Neuron (in vitro differentiated cells): ENCODE data around the gene POMGNT2.
A peak's percentile ranks its signal among the peaks of the same experiment; 100 is the strongest.

Experiments used
- H2AFZ ChIP-seq: one replicate; pipeline ENCODE4 v1.6.1; 2013; ENCODE audit warnings: low read depth, mild to moderate bottlenecking, inconsistent platforms, low read length, moderate library complexity
- H3K27me3 ChIP-seq: one replicate; pipeline ENCODE4 v1.6.1; 2013; ENCODE audit warnings: low read length; ENCODE audit not compliant: insufficient read depth
- H3K36me3 ChIP-seq: one replicate; pipeline ENCODE4 v1.6.1; 2013; ENCODE audit warnings: low read length; ENCODE audit not compliant: insufficient read depth
- H3K4me1 ChIP-seq: one replicate; pipeline ENCODE4 v1.6.1; 2013; ENCODE audit warnings: low read length; ENCODE audit not compliant: insufficient read depth
- H3K4me3 ChIP-seq: 2 replicates; pipeline ENCODE4 v1.5.1; 2013; ENCODE audit warnings: mild to moderate bottlenecking, low read length, moderate library complexity
- H3K9me3 ChIP-seq: one replicate; pipeline ENCODE4 v1.6.1; 2013; ENCODE audit warnings: low read length

The POMGNT2 gene

DNA sequence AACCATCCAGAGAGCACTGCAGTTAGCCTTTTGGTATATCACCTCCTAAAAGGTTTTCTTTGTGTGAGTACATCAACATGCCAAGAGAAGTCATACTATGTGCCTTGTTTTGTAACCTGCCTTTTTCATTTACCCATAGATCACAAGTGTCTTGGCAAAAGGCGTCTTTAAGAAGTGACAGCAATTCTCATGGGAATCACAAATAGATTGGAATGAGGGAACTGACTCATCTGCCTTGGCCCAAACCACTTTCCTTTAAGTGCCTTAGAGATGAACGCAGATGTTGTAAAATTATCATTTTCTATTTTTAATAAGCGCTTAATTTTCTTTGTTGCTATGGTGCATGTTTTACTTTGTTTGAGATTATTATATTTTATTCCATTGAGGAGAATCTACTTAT is 20.7 kb upstream of the POMGNT2 start:
- no peak overlapping the region for H3K4me3 ChIP-seq
- H3K27me3 ChIP-seq: peaks cover 2% of the 10 kb centered on the region
- no peak overlapping the region for H2AFZ ChIP-seq
- no peaks in the 10 kb centered on the region for H3K4me1 ChIP-seq
- no peaks in the 10 kb centered on the region for H3K9me3 ChIP-seq
- H3K36me3 ChIP-seq: no peaks in the 10 kb centered on the region

GRCh38 chr3:43123895-43124294 is 18.0 kb upstream of the POMGNT2 start:
- Histone ChIP-seq H3K4me3 (no peak overlapping the region), H3K4me1 (no peaks in the 10 kb centered on the region), H3K27me3 (peaks cover 4% of the 10 kb centered on the region), H2AFZ (no peak overlapping the region), H3K36me3 (no peaks in the 10 kb centered on the region), H3K9me3 (no peaks in the 10 kb centered on the region)

DNA sequence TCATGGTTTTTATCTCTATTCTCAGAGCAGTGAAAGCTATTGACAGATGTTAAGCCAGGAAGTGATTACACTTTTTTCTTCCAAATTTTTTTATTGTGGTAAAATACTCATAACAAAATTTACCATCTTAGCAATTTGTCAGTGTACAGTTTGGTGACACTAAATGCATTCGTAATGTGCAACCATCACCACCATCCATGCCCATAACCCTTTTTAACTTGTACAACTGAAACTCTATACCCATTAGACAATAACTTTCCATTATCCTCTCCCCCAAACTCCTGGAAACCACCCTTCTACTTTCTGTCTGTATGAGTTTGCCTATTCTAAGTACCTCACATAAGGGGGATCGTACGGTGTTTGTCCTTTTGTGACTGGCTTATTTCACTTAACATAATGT is 15.1 kb upstream of the POMGNT2 start:
- H3K36me3 ChIP-seq: no peaks in the 10 kb centered on the region
- no peak overlapping the region for H2AFZ ChIP-seq
- H3K27me3 ChIP-seq: peaks cover 4% of the 10 kb centered on the region
- no peak overlapping the region for H3K4me3 ChIP-seq
- H3K4me1 ChIP-seq: no peaks in the 10 kb centered on the region
- no peaks in the 10 kb centered on the region for H3K9me3 ChIP-seq

DNA sequence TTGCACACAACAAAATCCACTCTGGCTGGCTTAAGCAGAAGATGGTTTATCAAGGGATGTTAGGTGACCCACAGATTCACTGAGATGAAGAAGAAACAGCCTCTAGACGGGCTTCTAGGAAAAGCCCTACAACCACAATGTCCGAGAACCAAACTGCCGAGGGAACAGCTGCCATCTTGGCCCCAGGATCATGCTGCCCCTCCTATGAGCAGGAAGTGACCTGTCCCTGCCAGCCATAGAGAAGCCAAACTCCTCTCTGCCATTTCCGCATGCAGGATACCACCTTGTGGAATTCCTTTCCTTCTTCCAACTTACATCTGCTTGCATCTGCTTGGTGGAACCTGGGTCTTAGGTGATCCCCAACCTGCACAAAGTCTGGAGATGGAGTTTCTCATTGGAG is 11.4 kb upstream of the POMGNT2 start:
- H3K27me3 ChIP-seq: peaks cover 4% of the 10 kb centered on the region
- H3K36me3 ChIP-seq: no peaks in the 10 kb centered on the region
- no peaks in the 10 kb centered on the region for H3K4me1 ChIP-seq
- H3K9me3 ChIP-seq: no peaks in the 10 kb centered on the region
- H2AFZ ChIP-seq: no peak overlapping the region
- no peak overlapping the region for H3K4me3 ChIP-seq

DNA sequence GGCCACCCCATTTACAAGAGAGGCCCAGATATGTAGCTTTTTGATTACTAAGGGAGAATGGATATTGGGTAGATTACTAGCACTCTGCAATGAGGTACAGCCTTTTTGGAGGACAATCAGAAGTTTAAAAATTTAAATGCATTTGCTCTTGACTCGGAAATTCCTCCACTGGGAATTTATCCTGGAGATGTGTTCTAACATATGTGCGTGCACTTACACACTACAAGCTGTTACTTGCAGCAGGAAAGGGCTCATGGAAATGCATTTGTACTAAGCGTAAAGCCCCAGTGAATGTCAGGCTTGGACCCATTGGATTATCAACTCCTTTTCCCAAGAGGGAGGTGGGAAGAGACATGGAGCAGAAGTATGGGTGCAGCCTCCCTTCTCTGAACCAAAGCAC is 7.8 kb upstream of the POMGNT2 start:
- H3K27me3 ChIP-seq: no peaks in the 10 kb centered on the region
- no peak overlapping the region for H3K4me3 ChIP-seq
- H3K4me1 ChIP-seq: no peaks in the 10 kb centered on the region
- H2AFZ ChIP-seq: no peak overlapping the region
- no peaks in the 10 kb centered on the region for H3K36me3 ChIP-seq
- no peaks in the 10 kb centered on the region for H3K9me3 ChIP-seq

DNA sequence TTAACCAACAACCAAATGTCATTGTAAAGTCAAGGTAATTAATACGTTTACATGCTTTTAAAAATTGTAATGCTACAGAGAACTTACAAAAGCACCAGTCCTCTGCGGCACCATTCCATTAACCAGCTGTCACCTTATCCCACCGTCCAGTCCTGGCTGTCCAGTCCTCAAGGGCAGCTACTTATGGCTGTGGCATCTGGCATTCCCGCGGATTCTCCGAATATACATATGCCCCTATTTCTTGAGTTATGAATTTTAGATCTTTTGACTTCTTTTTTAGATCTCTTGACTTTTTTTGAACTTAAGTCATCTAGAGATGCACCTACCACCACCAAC is 382 bp upstream of the POMGNT2 start:
- H3K36me3 ChIP-seq: no peaks in the 10 kb centered on the region
- no peaks in the 10 kb centered on the region for H3K9me3 ChIP-seq
- H3K4me1 ChIP-seq: peaks cover 11% of the 10 kb centered on the region
- peak overlapping the region; percentile 77 for H3K4me3 ChIP-seq
- peak overlapping the region; percentile 95 for H2AFZ ChIP-seq
- H3K27me3 ChIP-seq: no peaks in the 10 kb centered on the region

DNA sequence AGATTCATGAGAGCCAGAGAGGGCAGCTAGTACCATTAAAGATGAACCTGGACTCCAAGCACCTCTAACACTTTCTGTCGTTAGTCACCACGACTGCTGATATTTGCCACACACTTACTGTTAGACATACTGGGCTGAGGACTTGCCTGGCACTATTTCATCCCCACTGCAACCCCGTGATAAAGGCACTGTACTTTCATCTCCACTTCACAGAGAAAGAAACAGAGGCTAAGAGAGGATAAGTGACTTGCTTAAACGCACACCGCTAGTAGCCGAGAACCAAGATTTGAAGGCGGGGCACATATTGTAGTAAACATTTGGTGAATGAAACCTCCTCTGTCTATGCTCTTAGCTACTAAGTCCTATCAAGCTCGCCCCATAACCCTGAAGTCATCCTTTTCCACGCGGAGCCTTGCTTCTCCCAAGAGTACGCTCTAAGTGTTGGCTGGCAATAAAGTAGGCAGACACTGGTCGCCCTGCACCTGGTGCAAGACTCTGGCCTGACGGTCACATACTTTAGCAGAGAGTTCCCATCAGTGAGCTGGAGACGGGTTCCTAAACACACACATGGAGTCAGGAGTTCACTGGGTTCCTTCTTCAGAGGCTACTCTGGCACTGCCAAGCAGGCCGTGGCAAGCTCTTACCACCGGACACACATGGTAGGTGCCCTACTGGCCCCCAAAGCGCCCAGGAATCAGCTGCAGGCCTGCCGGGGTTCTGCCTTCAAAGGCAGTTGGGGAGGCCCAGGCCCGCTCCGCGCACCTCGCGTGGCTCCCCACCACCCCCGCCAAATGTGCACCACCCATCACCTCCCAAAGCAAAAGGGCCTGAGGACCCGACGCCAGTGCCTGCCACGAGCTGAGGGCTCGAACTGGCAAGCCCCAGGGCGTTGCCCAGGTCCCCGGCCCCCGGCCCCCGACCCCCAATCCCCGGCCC is 951 bp downstream of the POMGNT2 start:
- Histone ChIP-seq H3K4me3 (peak overlapping the region; percentile 77), H2AFZ (no peak overlapping the region), H3K36me3 (no peaks in the 10 kb centered on the region), H3K9me3 (no peaks in the 10 kb centered on the region), H3K4me1 (peaks cover 11% of the 10 kb centered on the region), H3K27me3 (no peaks in the 10 kb centered on the region)

DNA sequence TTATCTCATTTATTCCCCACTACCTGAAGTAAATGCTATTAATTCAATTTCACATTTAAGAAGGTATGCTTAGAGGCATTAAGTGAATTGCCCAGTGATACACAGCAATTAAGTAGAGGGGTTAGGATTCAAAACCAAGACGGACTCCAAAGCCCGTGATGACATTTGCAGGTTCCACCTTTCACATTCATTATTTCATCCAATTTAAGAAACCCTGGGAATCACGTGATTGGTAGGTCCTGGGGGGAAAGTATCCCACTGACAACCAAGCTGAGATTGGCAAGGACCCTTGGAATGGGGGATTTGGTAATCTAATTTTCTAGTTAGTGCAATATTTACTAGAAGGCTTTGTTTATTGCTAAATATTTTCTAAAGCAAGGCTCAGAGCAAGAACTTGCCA is 1.8 kb downstream of the POMGNT2 start:
- no peaks in the 10 kb centered on the region for H3K27me3 ChIP-seq
- H3K4me3 ChIP-seq: no peak overlapping the region
- peaks cover 11% of the 10 kb centered on the region for H3K4me1 ChIP-seq
- H2AFZ ChIP-seq: no peak overlapping the region
- H3K36me3 ChIP-seq: no peaks in the 10 kb centered on the region
- H3K9me3 ChIP-seq: no peaks in the 10 kb centered on the region

GRCh38 chr3:43102773-43103480 is 3.0 kb downstream of the POMGNT2 start:
- Histone ChIP-seq H3K36me3 (no peaks in the 10 kb centered on the region), H2AFZ (no peak overlapping the region), H3K27me3 (no peaks in the 10 kb centered on the region), H3K9me3 (no peaks in the 10 kb centered on the region), H3K4me1 (peaks cover 11% of the 10 kb centered on the region), H3K4me3 (no peak overlapping the region)

- Histone ChIP-seq H3K27me3 (no peaks in the 10 kb centered on the region), H3K36me3 (no peaks in the 10 kb centered on the region), H3K9me3 (no peaks in the 10 kb centered on the region), H3K4me3 (no peak overlapping the region), H2AFZ (no peak overlapping the region), H3K4me1 (no peaks in the 10 kb centered on the region)
Observed at GRCh38 chr3:43098761-43099160, 7.1 kb downstream of the POMGNT2 start.

DNA sequence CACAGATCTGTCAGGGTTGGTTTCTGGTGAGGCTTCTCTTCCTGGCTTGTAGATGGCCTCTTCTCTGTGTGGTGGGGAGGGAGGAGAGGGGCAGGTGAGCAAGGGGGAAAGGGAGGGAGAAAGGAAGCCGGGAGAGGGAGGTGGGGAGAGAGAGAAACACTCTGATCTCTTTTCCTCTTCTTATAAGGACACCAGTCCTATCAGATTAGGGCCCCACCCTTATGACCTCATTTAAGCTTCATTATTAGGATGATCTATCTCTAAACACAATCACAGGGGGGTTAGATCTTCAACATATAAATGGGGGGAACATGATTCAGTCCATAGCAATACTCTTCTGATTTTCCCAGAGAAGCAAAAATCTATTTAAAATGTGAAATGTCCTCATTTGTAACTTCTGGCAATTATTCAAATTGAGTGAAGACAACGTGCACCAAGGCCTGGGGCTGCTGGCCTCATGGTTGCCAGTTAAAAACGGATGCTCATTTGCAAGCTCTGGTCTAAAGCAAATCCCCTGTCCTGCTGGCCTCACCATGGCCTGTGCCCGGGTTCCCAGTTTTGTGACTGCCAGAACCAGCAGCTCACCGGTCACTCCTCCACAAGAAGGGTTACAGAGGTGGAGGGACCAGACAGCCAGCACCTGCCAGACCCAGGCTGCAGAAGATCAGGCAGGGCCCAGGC is 8.3 kb downstream of the POMGNT2 start:
- Histone ChIP-seq H3K4me1 (no peaks in the 10 kb centered on the region), H2AFZ (no peak overlapping the region), H3K36me3 (no peaks in the 10 kb centered on the region), H3K4me3 (no peak overlapping the region), H3K9me3 (no peaks in the 10 kb centered on the region), H3K27me3 (no peaks in the 10 kb centered on the region)

GRCh38 chr3:43096761-43097160 is 9.1 kb downstream of the POMGNT2 start:
- no peaks in the 10 kb centered on the region for H3K36me3 ChIP-seq
- no peak overlapping the region for H3K4me3 ChIP-seq
- H3K27me3 ChIP-seq: no peaks in the 10 kb centered on the region
- H3K4me1 ChIP-seq: no peaks in the 10 kb centered on the region
- H3K9me3 ChIP-seq: no peaks in the 10 kb centered on the region
- no peak overlapping the region for H2AFZ ChIP-seq

DNA sequence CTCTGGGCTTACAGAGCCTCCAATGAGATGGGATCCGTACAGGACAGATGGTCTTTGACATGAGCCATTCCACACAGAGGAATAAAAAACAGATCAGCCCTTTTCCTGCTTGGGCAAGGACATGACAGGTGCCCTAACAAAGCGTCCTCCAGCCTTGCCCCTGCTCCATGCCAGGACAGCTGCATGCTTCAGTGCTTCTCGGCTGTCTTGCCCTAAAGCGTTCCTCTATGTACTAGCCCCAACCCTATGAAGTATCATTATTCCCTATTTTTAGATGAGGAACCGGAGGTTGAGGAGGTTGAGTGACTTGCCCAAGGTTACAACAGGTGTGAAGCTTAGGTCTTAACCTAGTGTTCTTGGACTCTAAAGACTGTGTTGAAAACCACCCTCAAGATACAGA is 10.5 kb downstream of the POMGNT2 start:
- Histone ChIP-seq H3K4me1 (no peaks in the 10 kb centered on the region), H3K36me3 (no peaks in the 10 kb centered on the region), H3K9me3 (no peaks in the 10 kb centered on the region)

More for the DNA sequence above, 10.5 kb downstream of the POMGNT2 start:
- no peak overlapping the region for H3K4me3 ChIP-seq
- H3K27me3 ChIP-seq: no peaks in the 10 kb centered on the region
- H2AFZ ChIP-seq: no peak overlapping the region
